Type B pancreatic cell (in vitro differentiated cells): ENCODE measurements around the gene INTS11. TPM values are rescaled to one million over a fixed set of nuclear protein-coding genes. Genes with fewer than 3 reads are reported as not detected.

Experiments used
- DNase-seq: peaks from one replicate; pipeline ENCODE4 v3.0.0; 2021; ENCODE audit warnings: mixed read lengths; ENCODE audit not compliant: unreplicated experiment; ENCODE audit errors: extremely low spot score
- H3K27ac Mint-ChIP-seq: 2 replicates; pipeline ENCODE4 v1.8.0; 2021; ENCODE audit warnings: mild to moderate bottlenecking, mixed read lengths
- H3K27me3 Mint-ChIP-seq: 2 replicates; pipeline ENCODE4 v1.8.0; 2021; ENCODE audit warnings: mixed read lengths
- H3K36me3 Mint-ChIP-seq: 2 replicates; pipeline ENCODE4 v1.8.0; 2021; ENCODE audit warnings: mixed read lengths
- H3K4me1 Mint-ChIP-seq: one replicate; pipeline ENCODE4 v1.8.0; 2021; ENCODE audit warnings: mixed read lengths; ENCODE audit not compliant: unreplicated experiment
- H3K4me3 Mint-ChIP-seq: 2 replicates; pipeline ENCODE4 v1.8.0; 2021; ENCODE audit warnings: mild to moderate bottlenecking, mixed read lengths
- H3K9me3 Mint-ChIP-seq: 2 replicates; pipeline ENCODE4 v1.8.0; 2021; ENCODE audit warnings: mixed read lengths
- CTCF ChIP-seq: fragments of 200-600 bp; sonication (generic); conservative IDR thresholded peaks from 2 replicates; pipeline ENCODE4 v1.5.0; 2021; ENCODE audit warnings: antibody characterized with exemption, mild to moderate bottlenecking
- total RNA-seq: library from RNA; stranded (reverse); gene quantifications from 2 replicates; pipeline ENCODE4 v1.2.1, GENCODE V29; 2021; ENCODE audit warnings: low replicate concordance

The INTS11 gene
- total RNA-seq, 1 donor from 2014 or later, result 138 TPM

GRCh38 chr1:1335792-1336248 lies 11.4 kb upstream of the INTS11 start:
- no peaks in the 10 kb centered on the region for H3K27me3 Mint-ChIP-seq
- H3K4me3 Mint-ChIP-seq, result no peak overlapping the region
- H3K9me3 Mint-ChIP-seq, result no peaks in the 10 kb centered on the region
- peaks cover 4% of the 10 kb centered on the region for H3K36me3 Mint-ChIP-seq
- no peak for TF ChIP-seq CTCF
- H3K27ac Mint-ChIP-seq, result no peak overlapping the region
- DNase-seq, result no peak
- H3K4me1 Mint-ChIP-seq, result no peaks in the 10 kb centered on the region

GRCh38 chr1:1335283-1335682 lies 10.8 kb upstream of the INTS11 start:
- no peaks in the 10 kb centered on the region for H3K27me3 Mint-ChIP-seq
- no peak for DNase-seq

GRCh38 chr1:1334835-1335234 lies 10.4 kb upstream of the INTS11 start:
- no peaks in the 10 kb centered on the region for H3K36me3 Mint-ChIP-seq

More at GRCh38 chr1:1335283-1335682, 10.8 kb upstream of the INTS11 start:
- no peaks in the 10 kb centered on the region for H3K9me3 Mint-ChIP-seq
- no peak overlapping the region for H3K4me3 Mint-ChIP-seq
- no peak for TF ChIP-seq CTCF
- no peaks in the 10 kb centered on the region for H3K36me3 Mint-ChIP-seq
- no peak overlapping the region for H3K27ac Mint-ChIP-seq
- H3K4me1 Mint-ChIP-seq, result no peaks in the 10 kb centered on the region

GRCh38 chr1:1333551-1334241 lies 9.2 kb upstream of the INTS11 start:
- no peaks in the 10 kb centered on the region for H3K36me3 Mint-ChIP-seq
- DNase-seq, result no peak
- no peak overlapping the region for H3K27ac Mint-ChIP-seq
- TF ChIP-seq CTCF, result no peak
- no peaks in the 10 kb centered on the region for H3K9me3 Mint-ChIP-seq
- no peaks in the 10 kb centered on the region for H3K4me1 Mint-ChIP-seq
- H3K4me3 Mint-ChIP-seq, result no peak overlapping the region
- no peaks in the 10 kb centered on the region for H3K27me3 Mint-ChIP-seq

More at GRCh38 chr1:1334835-1335234, 10.4 kb upstream of the INTS11 start:
- Mint-ChIP-seq H3K4me3 (no peak overlapping the region), H3K4me1 (no peaks in the 10 kb centered on the region), H3K27me3 (no peaks in the 10 kb centered on the region), H3K27ac (no peak overlapping the region), H3K9me3 (no peaks in the 10 kb centered on the region)
- TF ChIP-seq CTCF, result no peak
- DNase-seq, result no peak

GRCh38 chr1:1332774-1333480 lies 8.5 kb upstream of the INTS11 start:
- no peak for TF ChIP-seq CTCF
- H3K4me1 Mint-ChIP-seq, result no peaks in the 10 kb centered on the region

More at GRCh38 chr1:1332774-1333480, 8.5 kb upstream of the INTS11 start:
- H3K4me3 Mint-ChIP-seq, result no peak overlapping the region
- H3K36me3 Mint-ChIP-seq, result no peaks in the 10 kb centered on the region
- no peak overlapping the region for H3K27ac Mint-ChIP-seq
- no peak for DNase-seq
- H3K27me3 Mint-ChIP-seq, result no peaks in the 10 kb centered on the region
- no peaks in the 10 kb centered on the region for H3K9me3 Mint-ChIP-seq
